GM21717 (cell line): ENCODE data around the gene RCOR1.
"Not testable (repeated sequence)": the region's sequence is repeated elsewhere in the genome, so short reads cannot be mapped to it uniquely, and the experiment has no call there.

Source experiments
- ATAC-seq: cut with Tn5 transposase; IDR thresholded peaks from one replicate; pipeline ENCODE4 v1.9.1; 2021; ENCODE audit warnings: mild to moderate bottlenecking, moderate library complexity; ENCODE audit not compliant: unreplicated experiment

Gene RCOR1

GRCh38 chr14:102591372-102591943, 991 bp upstream of the RCOR1 start:
- no peak for ATAC-seq

- peak; percentile 11 for ATAC-seq
Measured at GRCh38 chr14:102592763-102593060, 263 bp downstream of the RCOR1 start.

- ATAC-seq: peak; percentile 27
Measured at GRCh38 chr14:102593061-102593824, 794 bp downstream of the RCOR1 start.

- ATAC-seq: no peak
Measured at GRCh38 chr14:102593825-102594137, 1.3 kb downstream of the RCOR1 start.

GRCh38 chr14:102594514-102595175, 2.2 kb downstream of the RCOR1 start:
- no peak for ATAC-seq

GRCh38 chr14:102601378-102601925, 9.0 kb downstream of the RCOR1 start:
- ATAC-seq: no peak

- ATAC-seq: no peak
Measured at GRCh38 chr14:102602421-102603292, 10.2 kb downstream of the RCOR1 start.

GRCh38 chr14:102603293-102603907, 11.0 kb downstream of the RCOR1 start:
- ATAC-seq: no peak

GRCh38 chr14:102604183-102604582, 11.7 kb downstream of the RCOR1 start:
- no peak for ATAC-seq

GRCh38 chr14:102605029-102605428, 12.6 kb downstream of the RCOR1 start:
- no peak for ATAC-seq

- peak; percentile 42 for ATAC-seq
Measured at GRCh38 chr14:102606296-102606695, 13.8 kb downstream of the RCOR1 start.

- ATAC-seq: no peak
Measured at GRCh38 chr14:102608064-102608446, 15.6 kb downstream of the RCOR1 start.

GRCh38 chr14:102610968-102611811, 18.7 kb downstream of the RCOR1 start:
- no peak for ATAC-seq

GRCh38 chr14:102616318-102616717, 23.9 kb downstream of the RCOR1 start:
- ATAC-seq: no peak

- ATAC-seq: no peak
Measured at GRCh38 chr14:102616799-102617198, 24.4 kb downstream of the RCOR1 start.

GRCh38 chr14:102619012-102619411, 26.6 kb downstream of the RCOR1 start:
- not testable (repeated sequence) for ATAC-seq

GRCh38 chr14:102620413-102620812, 28.0 kb downstream of the RCOR1 start:
- no peak for ATAC-seq

- ATAC-seq: no peak
Measured at GRCh38 chr14:102622262-102622885, 29.9 kb downstream of the RCOR1 start.

- ATAC-seq: no peak
Measured at GRCh38 chr14:102624666-102625065, 32.2 kb downstream of the RCOR1 start.
